GM15510 (cell line): ENCODE results near the gene DDB1.

ENCODE experiments used
- POLR2A ChIP-seq: IDR thresholded peaks from 3 replicates; pipeline ENCODE4 v1.6.1; 2011; ENCODE audit warnings: borderline replicate concordance; ENCODE audit not compliant: insufficient read length; ENCODE audit errors: extremely low read depth

Gene DDB1

DNA sequence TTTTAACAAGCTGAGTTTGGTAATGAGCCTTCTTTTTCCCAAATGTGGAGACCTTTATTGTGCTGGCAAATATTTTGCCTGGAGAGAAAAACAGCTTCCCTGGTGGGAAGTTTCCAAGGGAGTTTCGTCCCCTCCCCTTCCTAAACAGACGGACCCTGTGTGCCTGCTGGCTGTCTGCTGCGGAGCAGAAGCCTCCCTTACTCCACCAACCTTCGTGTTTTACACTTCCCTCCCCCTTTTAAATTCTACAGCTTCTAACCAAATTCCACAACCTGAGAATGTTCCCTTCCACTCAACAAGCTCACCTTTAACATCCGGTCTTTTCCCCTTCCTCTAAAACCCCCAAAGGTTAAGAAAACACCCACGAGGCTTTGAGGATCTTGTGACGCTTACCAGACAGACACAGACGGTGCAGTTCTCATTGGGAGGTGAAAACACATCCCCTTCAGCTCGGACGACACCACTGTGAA, 54.9 kb downstream of the DDB1 start:
- no peak for TF ChIP-seq POLR2A

DNA sequence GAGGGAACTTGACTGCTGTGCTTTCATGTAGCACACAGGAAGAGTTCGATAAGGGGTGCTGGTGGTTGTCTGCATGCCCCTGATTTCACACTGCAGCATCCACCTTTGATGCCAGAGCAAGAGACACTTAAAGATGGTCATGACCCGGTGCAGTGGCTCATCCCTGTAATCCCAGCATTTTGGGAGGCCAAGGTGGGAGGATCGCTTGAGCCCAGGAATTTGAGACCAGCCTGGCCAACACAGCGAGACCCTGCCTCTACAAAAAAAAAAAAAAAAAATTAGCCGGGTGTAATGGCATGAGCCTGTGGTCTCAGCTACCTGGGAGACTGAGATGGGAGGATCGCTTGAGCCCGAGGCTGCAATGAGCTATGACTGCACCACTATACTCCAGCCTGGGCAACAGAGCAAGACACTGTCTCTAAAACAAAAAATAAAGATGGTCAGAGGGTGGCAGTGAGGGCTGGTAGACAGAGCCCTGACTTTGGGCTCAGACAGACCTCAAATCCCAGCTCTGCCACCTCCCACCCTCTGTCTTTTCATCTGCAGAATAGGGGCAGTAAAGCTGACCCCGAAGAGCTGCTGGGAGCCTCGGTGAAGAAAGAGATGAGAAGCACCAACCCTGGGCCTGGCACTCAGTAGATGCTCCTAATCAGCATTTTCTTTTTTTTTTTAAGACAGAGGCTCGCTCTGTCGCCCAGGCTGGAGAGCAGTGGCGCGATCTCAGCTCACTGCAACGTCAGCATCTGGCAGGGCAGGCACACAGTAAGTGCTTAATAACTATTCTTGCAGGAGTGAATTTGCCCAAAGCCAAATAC, 55.5 kb downstream of the DDB1 start:
- TF ChIP-seq POLR2A = no peak

DNA sequence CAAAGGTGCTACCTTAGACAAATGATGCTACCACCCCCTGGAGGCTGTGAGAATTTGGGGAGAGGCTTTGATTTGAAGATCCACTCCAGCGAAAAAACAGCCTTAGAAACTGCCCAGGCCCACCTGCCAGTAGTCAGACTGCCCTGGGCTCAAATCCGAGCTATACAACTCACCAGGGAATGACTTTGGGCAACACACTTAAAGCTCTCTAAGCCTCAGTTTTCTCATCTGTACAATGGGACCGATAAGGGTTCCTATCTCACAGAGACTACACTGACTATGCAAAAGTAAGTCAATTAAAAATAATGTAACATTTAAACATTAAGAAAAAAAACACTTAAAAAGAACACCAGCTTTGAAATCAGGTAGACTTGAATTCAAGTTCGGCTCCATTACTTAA, 57.7 kb downstream of the DDB1 start:
- no peak for TF ChIP-seq POLR2A

DNA sequence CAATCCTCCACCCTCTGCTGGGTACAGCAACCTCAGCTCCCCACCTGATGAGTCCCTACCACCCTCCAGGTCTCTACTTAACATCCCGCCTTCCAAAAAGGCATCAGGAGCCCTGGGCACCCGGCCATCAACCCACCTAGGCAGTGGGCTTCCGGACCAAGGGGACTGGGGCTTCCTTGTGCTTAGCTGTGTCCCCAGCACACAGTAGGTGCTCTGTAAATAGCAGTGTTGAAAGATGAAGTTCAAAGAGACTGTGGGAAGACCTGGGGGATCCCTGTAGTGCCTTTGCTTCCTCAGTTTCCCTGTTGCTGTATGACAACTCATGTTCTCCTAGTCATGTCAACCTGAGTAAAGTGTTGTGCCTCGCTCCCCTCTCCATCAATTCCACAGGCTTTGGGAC, 58.8 kb downstream of the DDB1 start:
- no peak for TF ChIP-seq POLR2A

DNA sequence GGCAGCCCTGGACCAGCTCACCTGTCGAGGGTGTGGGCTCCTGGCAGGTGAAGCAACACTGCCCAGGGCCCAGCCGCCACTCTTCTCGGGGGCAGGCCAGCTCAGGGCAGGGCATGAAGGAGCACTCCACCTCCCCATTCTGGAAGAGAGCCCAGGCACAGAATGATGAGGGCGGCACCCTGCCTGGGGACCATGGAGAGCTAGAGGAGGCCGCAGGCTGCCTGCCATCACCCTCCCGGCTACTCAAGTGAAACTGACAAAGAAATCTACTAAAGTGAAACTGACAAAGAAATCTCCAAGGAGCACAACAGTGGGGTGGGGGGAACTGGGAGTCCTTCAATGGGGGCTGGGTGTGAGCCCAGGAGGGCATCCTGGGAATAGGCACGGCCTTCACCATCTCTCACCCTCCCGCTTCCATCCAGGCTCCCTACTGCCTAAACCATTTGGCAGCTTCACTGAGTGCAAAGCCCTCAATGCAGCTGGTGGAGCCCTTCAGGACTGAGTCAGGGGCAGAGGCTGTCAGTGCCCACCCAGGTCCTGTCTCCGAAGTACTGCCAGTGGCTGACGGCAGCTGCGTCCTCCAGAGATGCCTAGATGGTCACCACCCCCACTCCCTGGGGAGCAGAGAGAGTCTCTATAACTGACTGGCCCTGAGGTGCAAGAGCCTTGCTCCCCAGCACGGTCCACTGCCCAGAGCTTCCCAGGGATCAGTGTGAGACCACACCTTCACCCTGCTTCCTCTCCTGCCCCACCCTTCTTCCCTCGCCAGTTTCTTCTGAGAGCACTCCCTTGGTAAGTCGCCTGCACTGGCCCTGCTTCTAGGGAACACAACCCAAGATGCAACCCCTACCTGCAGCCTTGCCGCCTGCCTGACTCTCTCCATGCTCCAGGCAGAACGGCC, 59.5 kb downstream of the DDB1 start:
- TF ChIP-seq POLR2A = no peak

DNA sequence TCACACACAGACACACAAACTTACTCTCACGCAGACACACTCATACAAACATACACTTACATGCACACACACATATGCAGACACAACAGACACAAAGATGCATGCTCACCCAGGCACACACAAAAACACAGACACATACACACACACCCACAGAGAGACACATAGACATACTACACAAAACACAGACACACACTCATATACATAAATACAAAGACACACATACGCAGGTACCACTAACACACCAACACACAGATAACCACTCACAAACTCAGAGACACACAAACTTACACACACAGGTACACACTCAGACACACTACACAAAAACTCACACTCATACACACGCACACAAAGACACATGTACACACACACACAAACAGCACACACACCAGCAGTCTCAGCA, 60.2 kb downstream of the DDB1 start:
- TF ChIP-seq POLR2A = no peak

DNA sequence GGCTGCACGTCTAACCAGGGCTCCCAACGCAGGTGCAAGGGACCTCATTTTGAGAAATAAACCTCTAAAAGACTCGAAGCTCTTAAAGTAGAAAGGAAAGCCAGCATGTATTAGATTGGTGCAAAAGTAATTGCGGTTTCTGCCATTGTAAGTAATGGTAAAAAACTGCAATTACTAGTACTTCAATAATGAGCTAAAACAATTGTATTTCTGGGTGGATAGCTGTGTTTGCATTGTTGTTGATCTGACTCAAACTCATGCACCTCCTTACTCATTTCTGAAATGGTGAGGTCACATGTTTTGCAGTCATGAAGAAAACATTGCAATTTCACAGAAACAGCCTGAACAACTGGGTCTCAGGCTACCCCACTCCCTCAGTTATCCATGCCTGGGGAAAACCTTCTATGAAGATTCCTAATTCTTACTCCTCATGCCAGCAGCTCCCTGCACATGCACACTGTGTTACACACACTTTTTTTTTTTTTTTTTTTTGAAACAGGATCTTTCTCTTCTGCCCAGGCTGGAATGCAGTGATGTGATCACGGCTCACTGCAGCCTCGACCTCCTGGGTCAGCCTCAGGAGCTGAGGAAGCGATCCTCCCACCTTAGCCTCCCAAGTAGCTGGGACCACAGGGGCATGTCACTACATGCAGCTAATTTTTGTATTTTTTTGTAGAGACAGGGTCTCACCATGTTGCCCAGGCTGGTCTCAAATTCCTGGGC, 62.4 kb downstream of the DDB1 start:
- no peak for TF ChIP-seq POLR2A

DNA sequence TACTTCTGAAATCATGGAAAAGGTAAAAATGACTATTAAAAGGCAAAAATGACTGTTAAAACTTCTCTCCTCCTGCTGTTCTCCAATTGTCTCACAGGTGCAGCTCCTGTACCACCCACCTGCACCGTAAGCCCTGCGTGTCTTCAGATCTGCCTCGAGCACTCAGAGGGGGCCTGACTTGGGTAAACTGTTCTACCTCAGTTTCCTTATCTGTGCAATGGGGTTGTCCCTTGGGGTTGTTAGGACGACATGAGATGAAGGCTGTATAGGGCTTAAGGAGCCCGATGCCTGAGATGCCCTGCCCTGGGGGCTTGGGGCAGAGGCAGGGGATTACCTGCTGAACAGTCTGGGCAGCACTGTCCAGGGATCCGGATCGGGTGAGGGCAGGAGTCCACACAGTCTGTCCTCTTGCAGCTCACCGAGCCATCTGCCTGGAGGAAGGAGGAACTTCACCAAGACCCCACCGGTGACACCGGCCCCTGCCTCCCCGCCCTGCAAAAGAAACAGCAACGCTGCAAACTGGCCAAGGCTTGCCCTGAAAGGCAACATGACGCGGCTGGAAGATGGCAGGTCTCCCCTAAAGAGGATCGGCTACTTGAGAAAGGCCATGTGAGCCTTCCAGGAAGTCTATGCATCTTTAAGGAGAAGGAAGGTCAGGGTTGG, 64.2 kb downstream of the DDB1 start:
- no peak for TF ChIP-seq POLR2A

DNA sequence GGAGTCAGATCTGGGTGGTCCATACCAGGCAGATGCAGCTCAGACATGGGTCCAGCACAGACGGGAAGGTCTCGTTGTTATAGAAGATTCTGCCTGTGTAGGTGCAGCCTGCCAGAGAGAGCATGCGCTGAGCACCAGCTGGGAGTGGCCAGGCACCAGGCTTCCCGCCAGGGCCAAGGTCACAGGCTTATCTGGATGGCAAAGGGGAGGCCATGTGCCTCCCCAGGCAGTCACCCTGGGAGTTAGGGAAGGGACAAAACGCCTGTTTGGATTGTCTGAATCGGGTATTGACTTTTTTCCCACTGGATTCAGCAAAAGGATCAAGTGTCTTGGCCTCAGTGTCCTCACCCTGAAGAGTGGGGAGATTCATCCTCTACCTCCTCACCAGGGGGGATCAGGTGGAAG, 65.5 kb downstream of the DDB1 start:
- TF ChIP-seq POLR2A = no peak

DNA sequence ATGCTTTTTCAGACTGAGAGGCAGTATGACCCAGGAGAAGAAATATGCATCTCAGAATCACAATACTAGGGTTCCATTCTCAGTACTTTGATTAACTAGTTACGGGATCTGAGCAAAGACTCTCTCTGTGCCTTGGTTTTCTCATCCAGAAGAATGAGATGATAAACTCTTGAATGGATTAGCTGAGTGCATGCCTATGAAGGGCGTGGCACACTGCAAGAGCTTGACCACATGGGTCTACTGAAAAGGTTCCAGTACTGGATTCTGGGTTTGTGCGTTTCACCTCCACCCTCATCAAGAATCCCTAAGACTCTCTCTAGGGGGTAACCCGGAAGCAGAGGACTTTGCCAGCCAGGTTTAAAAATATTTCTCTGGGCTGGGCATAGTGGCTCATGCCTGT, 66.3 kb downstream of the DDB1 start:
- TF ChIP-seq POLR2A = no peak

DNA sequence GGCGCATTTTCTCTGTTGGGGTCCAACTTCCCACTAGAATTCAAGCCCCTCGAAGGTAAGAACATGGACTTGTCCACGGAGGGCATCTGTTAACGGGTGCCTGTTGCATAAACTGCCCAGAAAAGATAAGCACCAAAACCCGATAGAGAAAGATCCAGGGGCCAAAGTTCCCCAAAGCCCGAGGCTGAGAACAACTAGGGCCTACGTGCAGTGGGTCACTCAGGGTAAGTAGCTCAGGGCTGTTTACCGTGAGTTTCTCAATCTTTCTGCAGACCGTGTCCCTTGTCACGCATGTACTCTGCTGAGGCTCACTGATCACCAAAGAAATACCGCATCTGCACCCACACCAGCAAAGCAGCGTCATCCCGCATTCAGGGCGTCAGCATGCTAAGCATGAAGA, 67.5 kb downstream of the DDB1 start:
- no peak for TF ChIP-seq POLR2A

DNA sequence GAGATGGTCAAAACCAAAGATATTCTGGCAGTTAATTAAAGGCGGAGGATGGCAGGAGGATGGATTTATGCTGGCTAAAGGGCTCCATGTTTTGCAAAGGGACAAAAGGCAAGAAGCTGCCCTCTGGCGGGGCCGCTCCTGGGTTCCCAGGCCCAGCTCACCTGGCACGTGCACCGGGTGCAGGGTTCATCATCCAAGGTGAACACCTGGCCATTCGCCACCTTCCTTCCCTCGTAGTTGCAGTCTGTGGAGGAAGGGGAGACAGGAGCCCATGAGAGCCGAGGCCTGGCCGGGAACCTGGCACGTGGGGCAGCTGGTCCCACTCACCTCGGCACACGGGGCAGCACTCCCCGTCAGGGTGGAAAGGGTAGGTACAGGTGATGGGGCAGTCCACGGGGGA, 68.1 kb downstream of the DDB1 start:
- TF ChIP-seq POLR2A = no peak

DNA sequence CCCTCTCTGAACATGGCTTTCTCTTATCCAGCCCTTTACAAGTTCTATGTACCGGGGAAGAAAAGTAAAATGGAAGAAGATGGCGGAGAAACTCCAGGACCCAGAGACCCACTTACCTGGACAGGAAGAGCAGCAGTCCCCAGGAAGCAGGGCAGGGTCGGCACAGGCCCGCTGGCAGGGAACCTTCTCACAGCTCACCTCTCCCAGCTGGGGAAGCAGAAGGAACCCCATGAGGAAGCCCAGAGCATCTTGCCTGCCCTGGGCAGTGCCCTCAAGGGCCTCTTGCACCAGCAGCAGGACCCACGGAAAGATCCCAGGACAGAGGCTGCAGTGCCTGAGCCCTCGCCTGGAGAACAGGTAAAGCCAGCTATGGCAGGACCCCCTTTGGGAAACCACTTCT, 68.5 kb downstream of the DDB1 start:
- no peak for TF ChIP-seq POLR2A

DNA sequence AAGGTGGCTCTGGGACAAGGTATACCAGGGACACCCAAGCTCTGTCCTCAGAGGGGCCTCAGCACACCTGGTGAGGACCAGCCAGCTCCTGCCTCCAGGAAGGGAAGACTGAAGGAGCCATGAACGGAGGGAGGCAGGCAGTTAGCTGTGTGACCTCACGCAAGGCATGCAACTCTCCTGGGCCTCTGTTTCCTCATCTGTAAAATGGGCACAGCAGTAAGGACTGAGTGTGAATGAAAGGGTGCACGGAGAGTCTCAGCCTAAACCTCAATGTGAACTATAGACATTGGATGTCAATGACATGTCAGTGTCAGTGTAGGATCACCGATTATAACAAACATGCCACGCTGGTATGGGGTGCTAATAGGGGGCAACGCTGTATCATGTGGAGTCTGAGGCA, 73.5 kb downstream of the DDB1 start:
- no peak for TF ChIP-seq POLR2A

DNA sequence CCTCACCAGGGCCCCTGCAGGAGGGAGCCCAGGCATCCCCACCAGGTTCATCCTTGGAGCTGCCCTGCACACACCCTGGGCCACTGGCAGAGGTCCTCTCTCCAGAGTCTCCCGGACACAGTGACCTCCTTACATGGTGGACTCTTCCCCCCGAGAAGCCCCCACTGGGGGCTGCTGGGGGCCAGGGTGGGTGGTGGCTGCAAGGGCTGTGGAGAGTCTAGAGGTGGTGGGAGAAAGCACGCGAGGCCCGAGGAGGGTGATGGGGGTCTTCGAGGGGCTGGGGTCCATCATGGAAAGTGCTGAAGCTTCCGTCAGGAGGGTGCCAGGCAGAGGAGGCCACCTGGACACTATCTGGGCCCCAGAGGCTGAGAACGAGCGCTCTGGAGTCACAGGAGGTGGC, 74.4 kb downstream of the DDB1 start:
- no peak for TF ChIP-seq POLR2A

DNA sequence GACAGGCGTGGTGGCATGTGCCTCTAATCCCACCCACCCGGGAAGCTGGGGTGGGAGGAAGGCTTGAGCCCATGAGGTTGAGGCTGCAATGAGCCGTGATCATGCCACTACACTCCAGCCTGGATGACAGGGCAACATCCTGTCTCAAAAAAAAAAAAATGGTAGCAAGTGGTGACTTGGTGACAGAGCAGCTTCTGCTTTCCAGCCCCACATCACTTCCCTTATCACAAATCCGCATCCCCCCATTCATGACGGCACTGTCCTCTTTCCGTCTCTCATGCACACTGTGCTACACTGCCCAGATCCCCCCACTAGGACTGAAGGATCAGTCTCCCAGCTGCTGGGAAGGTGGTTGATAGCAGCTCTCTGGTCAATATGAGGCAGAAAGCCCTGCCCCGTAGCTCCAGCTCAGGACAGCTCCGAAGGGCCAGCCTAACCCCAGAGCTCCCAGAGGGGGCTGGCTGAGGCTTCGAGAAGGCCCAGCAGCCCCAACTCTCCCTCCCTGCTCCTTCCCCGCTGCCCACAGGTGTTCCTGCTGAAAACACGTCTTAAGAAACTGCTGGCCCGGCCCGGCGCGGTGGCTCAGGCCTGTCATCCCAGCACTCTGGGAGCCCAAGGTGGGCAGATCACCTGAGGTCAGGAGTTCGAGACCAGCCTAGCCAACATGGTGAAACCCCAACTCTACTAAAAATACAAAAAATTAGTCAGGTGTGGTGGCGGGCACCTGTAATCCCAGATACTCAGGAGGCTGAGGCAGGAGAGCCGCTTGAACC, 76.0 kb downstream of the DDB1 start:
- TF ChIP-seq POLR2A = no peak
